HAP-1 (cell line): Measurements from ENCODE around the gene ARHGEF7.
"Not testable (repeated sequence)": the region's sequence is repeated elsewhere in the genome, so short reads cannot be mapped to it uniquely, and the experiment has no call there.

ENCODE experiments used
- DNase-seq, 2 experiments: peaks; one replicate each; pipeline ENCODE4 v3.0.0-alpha.2; 2016 to 2020; ENCODE audit warnings: low spot score in 2 of 2
- H3K27me3 ChIP-seq: fragments of 250-450 bp; sonication (Bioruptor Pico); 2 replicates; pipeline ENCODE4 v1.5.1; 2020; ENCODE audit warnings: low read depth, mild to moderate bottlenecking, moderate library complexity
- H3K36me3 ChIP-seq: fragments of 250-450 bp; sonication (Bioruptor Pico); replicated peaks from 2 replicates; pipeline ENCODE4 v1.5.1; 2020; ENCODE audit warnings: mild to moderate bottlenecking
- H3K4me1 ChIP-seq: fragments of 250-450 bp; sonication (Bioruptor Pico); 2 replicates; pipeline ENCODE4 v1.5.1; 2020; ENCODE audit warnings: mild to moderate bottlenecking
- H3K4me3 ChIP-seq: fragments of 250-450 bp; sonication (Bioruptor Pico); 2 replicates; pipeline ENCODE4 v1.5.1; 2020; ENCODE audit warnings: mild to moderate bottlenecking, moderate library complexity
- H3K9me3 ChIP-seq: fragments of 250-450 bp; sonication (Bioruptor Pico); 2 replicates; pipeline ENCODE4 v1.5.1; 2020; ENCODE audit warnings: mild to moderate bottlenecking, moderate library complexity
- in situ Hi-C: fragments of 300-500 bp; cut with MboI; formaldehyde crosslinking; loops from 3 replicates; pipeline ENCODE4 v1.14.3; 2020; ENCODE audit warnings: low sequenced_read_pairs, inconsistent platforms, mixed read lengths

ARHGEF7 gene

DNA sequence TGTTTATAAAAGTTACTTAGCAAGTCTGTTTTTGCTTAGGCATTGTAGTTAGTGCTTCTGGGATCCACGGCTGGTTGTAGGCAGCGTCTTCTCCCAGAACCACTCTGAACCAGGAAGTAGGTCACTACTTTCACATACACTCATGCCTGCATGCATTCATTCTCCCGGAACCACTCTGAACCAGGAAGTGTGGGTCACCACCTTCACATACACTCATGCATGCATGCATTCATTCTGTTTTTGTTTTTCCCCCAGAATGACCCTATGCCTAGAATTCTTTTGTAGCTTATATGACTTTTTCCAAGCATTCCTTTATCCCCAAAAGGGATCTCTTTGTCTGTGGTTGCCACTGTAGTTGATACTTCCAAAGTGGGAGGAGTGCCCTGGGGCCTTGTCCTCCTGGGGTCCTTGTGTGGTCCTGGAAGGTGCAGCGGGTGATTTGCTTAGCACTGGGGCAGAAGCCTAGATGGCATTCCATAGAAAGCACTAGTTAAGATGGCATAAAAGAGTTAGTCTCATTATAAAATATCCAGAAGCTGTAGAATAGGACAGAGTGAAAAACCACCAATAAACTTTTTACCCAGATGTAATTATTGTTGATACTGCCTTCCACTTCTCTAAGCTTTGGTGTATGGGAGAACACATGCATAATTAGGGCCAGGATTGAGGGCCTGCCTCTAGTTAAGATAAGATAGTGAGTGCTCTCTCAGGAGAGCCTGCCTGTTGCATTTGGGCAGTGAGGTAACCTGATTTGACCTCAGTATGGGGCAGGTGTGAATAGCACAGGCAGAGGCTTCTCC is 136.7 kb downstream of the ARHGEF7 start:
- in situ Hi-C loops = no loop called here
- Histone ChIP-seq H3K9me3 (no peaks in the 10 kb centered on the region), H3K36me3 (peaks cover 4% of the 10 kb centered on the region), H3K4me1 (no peaks in the 10 kb centered on the region), H3K27me3 (no peaks in the 10 kb centered on the region), H3K4me3 (no peak overlapping the region)
- peak in 1 of 2 experiments; percentile 26 for DNase-seq

DNA sequence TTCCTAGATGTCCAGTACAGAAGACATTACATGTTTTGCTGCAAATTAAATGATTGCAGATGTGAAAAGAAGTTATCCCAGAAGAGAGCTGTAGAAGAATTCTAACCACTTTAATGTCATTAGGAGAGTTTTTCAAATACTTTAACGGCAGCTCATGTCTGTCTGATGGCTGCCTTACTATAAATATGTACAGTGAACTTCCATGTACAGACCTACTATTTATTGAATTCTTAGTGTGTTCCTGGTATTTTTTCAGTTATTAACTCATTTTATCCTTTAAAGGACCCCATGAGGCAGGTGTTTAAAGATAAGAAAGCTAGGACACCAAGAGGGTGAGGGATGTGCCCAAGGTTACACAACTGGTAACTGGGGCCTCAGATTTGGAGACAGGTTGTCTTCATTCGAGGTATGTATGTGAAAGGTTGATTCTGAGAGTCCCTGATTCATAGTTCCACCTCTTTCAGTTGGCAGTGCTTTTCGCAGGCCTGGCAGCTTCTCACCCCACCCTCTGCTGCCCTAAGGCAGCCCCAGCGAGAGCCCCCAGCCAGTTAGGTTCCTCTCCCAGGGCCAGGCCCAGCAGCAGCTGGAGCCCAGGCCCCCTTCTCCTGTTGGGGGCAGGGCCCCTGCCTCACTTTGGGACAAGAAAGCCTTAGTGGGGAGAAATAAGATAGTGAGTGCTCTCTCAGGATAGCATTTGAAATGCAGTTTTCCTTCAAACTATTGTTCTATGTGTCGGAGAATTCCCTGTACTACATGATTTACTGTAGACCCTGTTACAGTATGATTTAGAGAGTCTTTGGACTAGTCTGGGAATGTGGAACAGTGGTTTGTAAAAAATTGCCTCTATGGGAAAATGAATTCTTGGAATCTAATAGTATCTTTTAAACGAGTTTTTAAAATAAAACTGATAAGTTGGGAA is 137.6 kb downstream of the ARHGEF7 start:
- Histone ChIP-seq H3K4me3 (no peak overlapping the region), H3K4me1 (no peaks in the 10 kb centered on the region), H3K9me3 (no peaks in the 10 kb centered on the region), H3K27me3 (no peaks in the 10 kb centered on the region), H3K36me3 (peaks cover 7% of the 10 kb centered on the region)
- in situ Hi-C loops = no loop called here
- no peak for DNase-seq

DNA sequence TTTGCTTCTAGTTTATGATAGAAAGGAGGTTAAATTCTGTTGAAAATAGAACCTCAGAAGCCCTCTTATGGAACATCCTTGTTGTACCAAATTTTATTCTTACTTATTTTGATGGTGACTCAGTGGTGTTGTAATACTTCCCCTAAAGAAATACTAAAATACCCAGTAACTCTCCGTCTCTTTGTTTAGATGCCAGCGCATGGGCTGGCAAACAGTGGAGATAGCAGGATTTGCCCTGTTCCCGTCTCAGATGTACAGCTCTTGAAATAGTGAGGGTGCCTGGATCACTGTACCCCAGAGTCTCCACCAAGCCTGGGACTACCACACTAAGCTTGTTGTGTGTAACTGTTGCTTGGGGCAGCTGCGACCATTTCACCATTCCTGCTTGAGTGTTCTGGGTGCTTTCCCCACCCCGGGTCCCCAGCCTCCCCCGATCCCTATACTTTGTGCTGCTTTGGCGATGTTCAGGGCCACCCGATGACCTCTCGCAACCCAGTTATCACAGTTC is 138.3 kb downstream of the ARHGEF7 start:
- Histone ChIP-seq H3K9me3 (no peaks in the 10 kb centered on the region), H3K4me1 (no peaks in the 10 kb centered on the region), H3K36me3 (peaks cover 7% of the 10 kb centered on the region), H3K4me3 (no peak overlapping the region), H3K27me3 (no peaks in the 10 kb centered on the region)
- DNase-seq = no peak
- in situ Hi-C loops = no loop called here

DNA sequence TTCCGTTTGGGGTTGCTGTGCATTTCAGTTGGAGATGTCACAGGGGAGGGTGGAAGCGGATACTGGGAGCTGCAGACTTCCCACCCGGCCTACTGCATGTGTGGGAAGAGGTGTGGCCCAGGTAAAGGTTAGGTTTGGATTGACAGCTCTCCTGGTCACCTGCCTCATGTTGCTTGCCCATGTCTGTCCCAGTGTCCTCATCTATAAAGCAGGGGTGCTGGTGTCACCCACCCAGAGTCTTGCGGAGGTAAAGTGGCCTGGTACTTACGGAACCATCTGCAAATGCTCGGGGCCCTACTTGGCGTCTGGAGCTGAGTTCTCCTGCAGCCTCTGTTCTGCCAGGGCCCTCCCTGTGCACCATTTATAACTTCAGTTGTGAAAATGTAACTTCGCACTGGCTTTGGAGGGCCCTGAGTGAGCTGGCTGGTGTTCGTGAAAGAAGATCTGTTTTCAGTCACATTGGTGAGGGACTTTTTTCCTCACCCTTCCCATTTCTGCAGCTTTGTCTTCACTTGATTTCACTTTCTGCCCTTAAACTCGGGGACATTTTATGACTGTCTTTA is 140.2 kb downstream of the ARHGEF7 start:
- no peaks in the 10 kb centered on the region for H3K9me3 ChIP-seq
- H3K4me3 ChIP-seq = no peak overlapping the region
- no peaks in the 10 kb centered on the region for H3K4me1 ChIP-seq
- no peak for DNase-seq
- peaks cover 7% of the 10 kb centered on the region; the same call in 1 of the 2 replicates for H3K36me3 ChIP-seq
- in situ Hi-C loops = no loop called here
- no peaks in the 10 kb centered on the region for H3K27me3 ChIP-seq

DNA sequence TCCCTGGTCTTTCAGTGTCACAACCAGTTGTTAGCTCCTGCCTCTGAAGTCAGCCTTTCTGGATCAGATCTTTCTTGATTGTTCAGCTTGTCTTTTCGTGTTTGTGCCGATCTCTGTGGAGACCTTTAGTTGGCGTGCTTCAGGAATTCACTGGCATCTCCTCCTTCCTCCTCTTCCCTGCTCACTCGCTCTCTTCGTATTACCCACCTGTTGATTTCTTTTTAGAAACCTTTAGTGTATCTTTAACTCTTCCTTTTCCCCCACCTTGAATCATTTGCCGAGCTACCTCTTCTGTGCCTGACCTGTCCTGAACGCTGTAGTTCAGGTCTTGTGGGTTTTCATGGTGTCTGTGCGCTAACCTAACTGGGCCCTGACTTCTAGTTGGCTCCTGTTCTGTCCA is 141.3 kb downstream of the ARHGEF7 start:
- Histone ChIP-seq H3K4me3 (no peak overlapping the region), H3K9me3 (no peaks in the 10 kb centered on the region), H3K36me3 (peaks cover 7% of the 10 kb centered on the region; the same call in 1 of the 2 replicates), H3K4me1 (no peaks in the 10 kb centered on the region), H3K27me3 (no peaks in the 10 kb centered on the region)
- no peak for DNase-seq
- in situ Hi-C loops = no loop called here

DNA sequence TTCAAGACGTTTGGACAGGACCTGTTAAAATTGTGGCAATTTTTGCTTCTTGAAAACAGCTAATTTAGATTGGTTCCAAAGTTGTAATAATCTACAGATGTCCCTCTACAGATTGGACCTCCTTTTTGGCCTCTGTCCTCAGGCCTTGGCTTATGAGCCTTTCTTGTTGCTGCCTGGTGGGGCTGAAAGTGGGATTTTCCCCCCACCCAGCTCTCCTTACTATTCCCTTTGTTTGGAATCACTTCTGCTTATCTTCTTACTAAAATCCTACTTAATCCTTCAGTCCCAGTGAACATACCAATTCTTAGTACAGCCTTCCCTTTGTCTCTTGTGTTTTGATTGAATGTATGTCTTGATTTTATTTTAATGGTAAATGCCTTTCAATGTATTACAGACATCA is 141.8 kb downstream of the ARHGEF7 start:
- H3K36me3 ChIP-seq = peaks cover 7% of the 10 kb centered on the region; the same call in 1 of the 2 replicates
- no peak for DNase-seq
- no peak overlapping the region for H3K4me3 ChIP-seq
- in situ Hi-C loops = no loop called here
- H3K9me3 ChIP-seq = no peaks in the 10 kb centered on the region
- H3K4me1 ChIP-seq = no peaks in the 10 kb centered on the region
- no peaks in the 10 kb centered on the region for H3K27me3 ChIP-seq

DNA sequence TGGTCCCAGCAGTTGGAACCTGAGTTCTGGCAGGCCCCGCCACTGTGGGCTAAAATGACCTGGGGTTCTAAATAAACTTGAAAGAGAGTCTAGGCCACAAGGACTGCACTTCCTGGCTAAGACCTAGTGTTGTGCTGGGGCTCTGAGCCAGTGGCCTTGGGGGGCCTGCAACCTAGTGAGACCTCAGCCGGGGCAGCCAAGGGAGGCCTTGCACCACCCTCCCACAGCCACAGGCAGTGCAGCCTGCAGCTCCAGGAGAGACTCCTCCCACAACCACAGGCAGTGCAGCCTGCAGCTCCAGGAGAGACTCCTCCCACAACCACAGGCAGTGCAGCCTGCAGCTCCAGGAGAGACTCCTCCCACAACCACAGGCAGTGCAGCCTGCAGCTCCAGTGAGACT is 142.8 kb downstream of the ARHGEF7 start:
- in situ Hi-C loops, H3K27me3 ChIP-seq, H3K9me3 ChIP-seq, H3K36me3 ChIP-seq, DNase-seq, H3K4me3 ChIP-seq, H3K4me1 ChIP-seq: not testable (repeated sequence)

DNA sequence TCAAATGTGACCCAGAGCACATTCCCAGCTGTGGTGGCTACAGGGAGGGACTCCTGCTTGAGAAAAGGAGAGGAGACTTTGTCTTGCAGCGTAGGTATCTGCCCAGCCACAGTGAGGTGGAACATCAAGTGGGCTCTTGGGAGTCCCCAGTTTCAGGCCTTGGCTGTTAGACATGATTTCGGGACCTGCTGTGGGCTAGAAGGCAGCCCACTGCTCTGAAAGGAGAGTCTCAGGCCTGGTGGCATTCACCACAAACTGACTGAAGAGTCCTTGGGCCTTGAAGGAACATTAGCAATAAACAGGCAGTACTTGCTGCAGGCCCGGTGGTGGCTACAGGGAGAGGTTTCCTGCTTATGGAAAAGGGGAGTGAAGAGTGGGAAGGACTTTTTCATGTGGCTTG is 143.5 kb downstream of the ARHGEF7 start:
- Histone ChIP-seq H3K9me3 (no peaks in the 10 kb centered on the region), H3K4me3 (no peak overlapping the region), H3K27me3 (no peaks in the 10 kb centered on the region), H3K4me1 (no peaks in the 10 kb centered on the region), H3K36me3 (peaks cover 10% of the 10 kb centered on the region; the same call in 1 of the 2 replicates)
- in situ Hi-C loops = no loop called here
- DNase-seq = no peak

DNA sequence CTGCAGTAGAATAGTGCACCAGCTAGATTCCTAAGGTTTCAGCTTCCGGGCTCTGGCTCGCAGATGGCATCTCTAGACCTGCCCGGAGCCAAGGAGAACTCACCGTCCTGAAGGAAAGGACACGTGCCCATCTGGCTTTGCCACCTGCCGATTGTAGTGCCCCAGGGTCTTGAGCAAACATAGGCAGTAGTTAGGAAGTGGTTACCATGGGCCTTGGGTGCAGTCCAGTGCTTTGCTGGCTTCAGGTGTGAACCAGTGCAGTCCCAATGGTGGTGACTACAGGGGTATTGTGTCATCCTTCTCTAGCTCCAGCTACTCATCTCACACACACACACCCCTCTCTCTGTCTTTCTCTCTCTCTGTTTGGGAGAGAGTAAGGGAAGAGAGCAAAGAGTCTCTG is 143.9 kb downstream of the ARHGEF7 start:
- peaks cover 7% of the 10 kb centered on the region; the same call in 1 of the 2 replicates for H3K36me3 ChIP-seq
- no peak overlapping the region for H3K4me3 ChIP-seq
- H3K27me3 ChIP-seq = no peaks in the 10 kb centered on the region
- no peaks in the 10 kb centered on the region for H3K9me3 ChIP-seq
- in situ Hi-C loops = no loop called here
- DNase-seq = no peak
- H3K4me1 ChIP-seq = no peaks in the 10 kb centered on the region

DNA sequence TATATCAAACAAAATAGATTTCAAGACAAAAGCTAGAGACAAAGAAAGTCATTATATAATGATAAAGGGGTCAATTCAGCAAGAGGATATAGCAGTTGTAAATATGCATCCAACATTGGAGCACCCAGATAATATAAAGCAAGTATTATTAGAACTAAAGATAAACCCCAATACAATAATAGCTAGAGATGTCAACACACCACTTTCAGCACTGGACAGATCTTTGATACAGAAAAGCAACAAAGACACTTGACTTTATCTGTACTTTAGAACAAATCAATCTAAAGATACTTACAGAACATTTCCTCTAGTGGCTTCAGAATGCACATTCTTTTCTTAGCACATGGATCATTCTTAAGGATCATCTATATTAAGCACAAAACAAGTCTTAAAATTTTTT is 146.2 kb downstream of the ARHGEF7 start:
- Histone ChIP-seq H3K36me3 (peaks cover 10% of the 10 kb centered on the region; the same call in 1 of the 2 replicates), H3K4me1 (no peaks in the 10 kb centered on the region), H3K9me3 (no peaks in the 10 kb centered on the region), H3K4me3 (no peak overlapping the region), H3K27me3 (no peaks in the 10 kb centered on the region)
- in situ Hi-C loops = no loop called here
- DNase-seq = no peak

DNA sequence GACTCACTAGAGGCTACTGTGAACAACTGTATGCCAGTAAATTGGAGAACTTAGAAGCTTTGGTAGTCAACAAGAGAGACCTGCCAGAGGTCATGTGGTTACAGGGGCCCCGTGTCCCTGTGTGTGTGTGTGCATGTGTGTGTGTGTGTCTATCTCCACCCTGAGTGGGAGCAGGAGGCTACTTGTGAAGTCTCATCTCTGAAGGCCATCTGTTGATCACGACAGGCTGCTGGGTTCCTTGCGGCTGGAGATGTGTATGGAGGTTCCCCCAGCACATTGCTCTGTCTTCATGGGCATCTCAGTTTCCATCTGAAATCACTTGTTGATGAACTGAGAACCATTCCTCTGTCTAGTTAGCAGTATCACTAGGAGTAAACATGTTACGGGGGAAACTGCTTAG is 147.2 kb downstream of the ARHGEF7 start:
- H3K4me1 ChIP-seq = no peaks in the 10 kb centered on the region
- H3K9me3 ChIP-seq = no peaks in the 10 kb centered on the region
- in situ Hi-C loops = no loop called here
- H3K36me3 ChIP-seq = peaks cover 10% of the 10 kb centered on the region; the same call in 1 of the 2 replicates
- DNase-seq = no peak
- no peak overlapping the region for H3K4me3 ChIP-seq
- H3K27me3 ChIP-seq = no peaks in the 10 kb centered on the region

DNA sequence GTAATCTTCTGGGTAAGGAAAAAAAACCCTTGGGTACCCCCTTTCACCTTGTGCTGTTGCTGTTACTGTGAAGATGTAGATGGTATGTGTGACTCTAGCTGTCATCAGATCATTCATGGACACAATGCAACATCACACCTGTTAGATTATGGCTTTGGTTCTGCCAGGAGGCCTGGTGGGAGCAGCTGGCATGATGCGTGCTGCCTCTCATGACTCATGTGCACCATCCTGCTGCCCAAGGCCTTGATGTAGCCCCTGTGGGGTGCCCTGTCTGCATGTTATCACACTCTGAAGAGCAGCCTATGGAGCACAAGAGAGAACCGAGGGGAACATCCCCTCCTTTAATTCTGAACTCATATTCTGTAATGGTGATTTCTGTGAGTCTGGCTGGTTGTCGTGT is 147.6 kb downstream of the ARHGEF7 start:
- no peaks in the 10 kb centered on the region for H3K9me3 ChIP-seq
- no peak for DNase-seq
- no peak overlapping the region for H3K4me3 ChIP-seq
- H3K27me3 ChIP-seq = no peaks in the 10 kb centered on the region
- H3K4me1 ChIP-seq = no peaks in the 10 kb centered on the region
- in situ Hi-C loops = no loop called here
- H3K36me3 ChIP-seq = peaks cover 8% of the 10 kb centered on the region; the same call in 1 of the 2 replicates

DNA sequence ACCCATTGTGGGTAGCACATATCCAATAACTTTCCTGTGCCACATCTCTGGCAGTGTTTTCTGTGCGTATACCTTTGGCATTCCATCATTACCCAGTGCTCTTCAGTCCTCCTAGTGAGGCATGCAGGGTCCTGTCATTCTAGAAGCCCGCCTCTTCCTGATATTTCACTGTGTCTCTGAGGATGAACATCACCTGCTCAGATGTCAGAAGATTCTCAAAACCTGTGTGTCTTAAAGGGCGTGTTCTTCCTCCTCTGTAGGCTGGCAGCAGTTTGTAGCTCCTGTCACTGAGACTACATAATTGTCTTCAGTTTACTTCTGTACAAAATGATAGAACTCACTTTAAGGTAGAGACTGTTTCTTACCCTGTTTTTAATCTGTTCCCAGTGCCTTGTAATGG is 148.5 kb downstream of the ARHGEF7 start:
- Histone ChIP-seq H3K27me3 (no peaks in the 10 kb centered on the region), H3K4me3 (no peak overlapping the region), H3K36me3 (peaks cover 11% of the 10 kb centered on the region), H3K4me1 (no peaks in the 10 kb centered on the region), H3K9me3 (no peaks in the 10 kb centered on the region)
- in situ Hi-C loops = no loop called here
- no peak for DNase-seq
